ENCODE results near the gene CFLAR. TPM values are rescaled to one million over a fixed set of nuclear protein-coding genes. Genes with fewer than 3 reads are reported as not detected.

The CFLAR gene
- total and polyA plus RNA-seq, 2 of the 13 experiments (the other 11 are each of a cell fraction or from before 2014, with no cell fraction given), result 43.8 to 92.1 TPM

DNA sequence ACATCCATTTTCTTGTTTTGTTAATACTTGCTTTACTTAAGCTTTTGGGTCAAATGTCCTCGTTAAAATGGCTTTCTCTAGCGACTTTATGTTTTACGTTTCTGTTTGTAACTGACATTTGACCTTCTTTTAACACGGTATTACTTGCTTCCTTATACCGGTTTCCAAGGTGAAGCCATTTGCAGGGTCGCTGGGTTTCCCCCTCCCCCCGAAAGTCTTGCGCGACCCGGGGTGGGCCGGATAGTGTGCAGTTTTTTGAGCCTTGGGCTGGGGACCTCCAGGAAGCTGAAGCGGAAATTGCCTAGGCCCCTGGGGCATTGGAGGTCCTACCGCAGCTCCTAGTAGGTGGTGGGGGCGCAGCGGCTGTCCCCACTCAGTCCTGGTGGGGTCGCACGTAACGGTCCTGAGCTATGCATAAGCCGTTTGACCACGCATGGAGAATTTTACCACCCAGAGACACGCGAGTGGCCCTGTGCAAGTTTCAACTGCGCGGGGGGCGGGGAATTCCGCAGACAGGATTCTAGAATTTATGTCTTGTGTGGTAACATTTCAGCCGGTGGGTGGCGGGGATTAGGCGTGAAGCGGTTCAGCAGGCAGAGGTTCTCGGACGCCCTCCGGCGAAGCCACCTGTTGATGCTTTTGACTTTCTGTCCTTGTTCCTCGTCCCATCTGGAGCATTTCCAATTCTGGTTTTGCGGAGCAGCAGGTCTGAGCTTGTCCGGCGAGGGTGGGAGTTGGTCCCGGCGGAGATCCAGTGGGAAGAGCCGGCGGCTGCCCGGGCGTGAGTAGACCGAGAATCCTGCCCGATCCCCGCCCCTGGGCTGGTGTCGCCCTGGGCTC is 2.4 kb downstream of the CFLAR start (continued):
- TF ChIP-seq ZNF530 (CRISPR knock-in tag; IDR thresholded peaks at IDR 0.05; ENCODE audit: low read depth) (no peak), ZNF501 (CRISPR knock-in tag; IDR thresholded peaks at IDR 0.05) (peak; percentile 91), ZFP36L2 (CRISPR knock-in tag; IDR thresholded peaks at IDR 0.05) (no peak; the same call in 1 of the 2 replicates), ZFP1 (CRISPR knock-in tag; IDR thresholded peaks at IDR 0.05) (peak; percentile 51; the same call in 1 of the 2 replicates), MTF2 (CRISPR knock-in tag; IDR thresholded peaks at IDR 0.05; ENCODE audit: borderline replicate concordance) (peak; percentile 76), PLRG1 (conservative IDR thresholded peaks at IDR 0.05) (no peak), MIER2 (CRISPR knock-in tag; IDR thresholded peaks at IDR 0.05) (peak; percentile 37; the same call in 1 of the 2 replicates), ZBTB7A (CRISPR knock-in tag; IDR thresholded peaks at IDR 0.05) (peak; percentile 94), ZNF235 (CRISPR knock-in tag; IDR thresholded peaks at IDR 0.05; ENCODE audit: borderline replicate concordance) (0 out of 2 replicates have a peak, but pooled peaks have one; percentile 9), ZNF460 (CRISPR knock-in tag; IDR thresholded peaks at IDR 0.05; ENCODE audit: borderline replicate concordance) (peak; percentile 62; the same call in 1 of the 2 replicates), PTBP1 (IDR thresholded peaks at IDR 0.05; ENCODE audit: low read depth, low read length, poor library complexity, severe bottlenecking) (peak; percentile 62), PAWR (CRISPR knock-in tag; IDR thresholded peaks at IDR 0.05; ENCODE audit: borderline replicate concordance) (no peak), PHF8 (CRISPR knock-in tag; IDR thresholded peaks at IDR 0.05) (peak; percentile 66), HNRNPH1 (optimal IDR thresholded peaks at IDR 0.05; ENCODE audit: low read depth, low read length) (no peak), ZNF687 (CRISPR knock-in tag; IDR thresholded peaks at IDR 0.05) (peak; percentile 98), ZSCAN9 (CRISPR knock-in tag; IDR thresholded peaks at IDR 0.05; ENCODE audit: borderline replicate concordance) (peak; percentile 42; the same call in 1 of the 2 replicates), RCOR2 (CRISPR knock-in tag; IDR thresholded peaks at IDR 0.05) (peak; percentile 76; the same call in 1 of the 2 replicates), ZBTB26 (CRISPR knock-in tag; IDR thresholded peaks at IDR 0.05; ENCODE audit: borderline replicate concordance) (0 out of 2 replicates have a peak, but pooled peaks have one; percentile 87), ZNF768 (CRISPR knock-in tag; IDR thresholded peaks at IDR 0.05) (no peak; the same call in 1 of the 2 replicates), RBAK (CRISPR knock-in tag; IDR thresholded peaks at IDR 0.05) (no peak)
- TF ChIP-seq, protein P1, sequence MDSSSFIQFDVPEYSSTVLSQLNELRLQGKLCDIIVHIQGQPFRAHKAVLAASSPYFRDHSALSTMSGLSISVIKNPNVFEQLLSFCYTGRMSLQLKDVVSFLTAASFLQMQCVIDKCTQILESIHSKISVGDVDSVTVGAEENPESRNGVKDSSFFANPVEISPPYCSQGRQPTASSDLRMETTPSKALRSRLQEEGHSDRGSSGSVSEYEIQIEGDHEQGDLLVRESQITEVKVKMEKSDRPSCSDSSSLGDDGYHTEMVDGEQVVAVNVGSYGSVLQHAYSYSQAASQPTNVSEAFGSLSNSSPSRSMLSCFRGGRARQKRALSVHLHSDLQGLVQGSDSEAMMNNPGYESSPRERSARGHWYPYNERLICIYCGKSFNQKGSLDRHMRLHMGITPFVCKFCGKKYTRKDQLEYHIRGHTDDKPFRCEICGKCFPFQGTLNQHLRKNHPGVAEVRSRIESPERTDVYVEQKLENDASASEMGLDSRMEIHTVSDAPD (CRISPR knock-in tag; IDR thresholded peaks at IDR 0.05), result no peak
- TF ChIP-seq, protein P2, sequence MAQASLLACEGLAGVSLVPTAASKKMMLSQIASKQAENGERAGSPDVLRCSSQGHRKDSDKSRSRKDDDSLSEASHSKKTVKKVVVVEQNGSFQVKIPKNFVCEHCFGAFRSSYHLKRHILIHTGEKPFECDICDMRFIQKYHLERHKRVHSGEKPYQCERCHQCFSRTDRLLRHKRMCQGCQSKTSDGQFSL (CRISPR knock-in tag; IDR thresholded peaks at IDR 0.05), result peak; percentile 70; the same call in 1 of the 2 replicates
